Measurements from ENCODE around the gene EHMT2.

Gene EHMT2

GRCh38 chr6:31897612-31898382 lies at the start of gene EHMT2:
Gene EHMT2, minus strand, starts transcription at chr6:31897698. Its CDS starts 21 bp downstream, at chr6:31897677.
- no peak for TF ChIP-seq CTCF (IDR thresholded peaks at IDR 0.05)

GRCh38 chr6:31947070-31947675 lies 49.7 kb upstream of the EHMT2 start:
- no peak for TF ChIP-seq CTCF (IDR thresholded peaks at IDR 0.05)

GRCh38 chr6:31946370-31946885 lies 48.9 kb upstream of the EHMT2 start:
- TF ChIP-seq CTCF (IDR thresholded peaks at IDR 0.05): no peak

GRCh38 chr6:31945507-31946369 lies 48.2 kb upstream of the EHMT2 start, which contains the start of gene CFB:
Gene CFB, plus strand, starts transcription at chr6:31946095. Its CDS starts 127 bp downstream, at chr6:31946222.
- no peak for TF ChIP-seq CTCF (IDR thresholded peaks at IDR 0.05)

- TF ChIP-seq CTCF (IDR thresholded peaks at IDR 0.05): no peak
Measured at GRCh38 chr6:31945154-31945506, 47.6 kb upstream of the EHMT2 start.

GRCh38 chr6:31943742-31944141 lies 46.2 kb upstream of the EHMT2 start:
- no peak for TF ChIP-seq CTCF (IDR thresholded peaks at IDR 0.05)

- TF ChIP-seq CTCF (IDR thresholded peaks at IDR 0.05): no peak
Measured at GRCh38 chr6:31940256-31940664, 42.8 kb upstream of the EHMT2 start.

All from LNCAP (cell line).